Left hindlimb (tissue), 1 donor: ENCODE measurements around the gene SEMA4D.
A peak's percentile ranks its signal among the peaks of the same experiment; 100 is the strongest.

Source experiments
- DNase-seq: peaks from one replicate; pipeline ENCODE4 v3.0.0-alpha.2; 2018

The SEMA4D gene

GRCh38 chr9:89497978-89498851, at the start of gene SEMA4D:
Gene SEMA4D, minus strand, starts transcription at chr9:89498113. Its CDS starts 92,657 bp downstream, at chr9:89405456.
- DNase-seq, result peak; percentile 81

GRCh38 chr9:89547000-89547399, 49.1 kb upstream of the SEMA4D start:
- DNase-seq, result no peak

- no peak for DNase-seq
These were observed 46.4 kb upstream of the SEMA4D start for GRCh38 chr9:89544279-89544661.

GRCh38 chr9:89543621-89544278, 45.8 kb upstream of the SEMA4D start:
- no peak for DNase-seq

- no peak for DNase-seq
These were observed 45.2 kb upstream of the SEMA4D start for GRCh38 chr9:89543111-89543510.

GRCh38 chr9:89542401-89543021, 44.6 kb upstream of the SEMA4D start:
- no peak for DNase-seq

- no peak for DNase-seq
These were observed 43.9 kb upstream of the SEMA4D start for GRCh38 chr9:89541798-89542197.

- DNase-seq, result no peak
These were observed 41.5 kb upstream of the SEMA4D start for GRCh38 chr9:89539374-89539773.

- no peak for DNase-seq
These were observed 41.0 kb upstream of the SEMA4D start for GRCh38 chr9:89538871-89539270.

- DNase-seq, result no peak
These were observed 39.3 kb upstream of the SEMA4D start for GRCh38 chr9:89537166-89537565.

GRCh38 chr9:89536600-89536999, 38.7 kb upstream of the SEMA4D start:
- no peak for DNase-seq

GRCh38 chr9:89536145-89536574, 38.2 kb upstream of the SEMA4D start:
- DNase-seq, result no peak

- DNase-seq, result no peak
These were observed 37.5 kb upstream of the SEMA4D start for GRCh38 chr9:89535461-89535860.

- no peak for DNase-seq
These were observed 36.8 kb upstream of the SEMA4D start for GRCh38 chr9:89534515-89535287.

- DNase-seq, result no peak
These were observed 35.6 kb upstream of the SEMA4D start for GRCh38 chr9:89533411-89534095.

- no peak for DNase-seq
These were observed 35.0 kb upstream of the SEMA4D start for GRCh38 chr9:89532944-89533343.

- DNase-seq, result no peak
These were observed 34.6 kb upstream of the SEMA4D start for GRCh38 chr9:89532478-89532877.

- no peak for DNase-seq
These were observed 33.9 kb upstream of the SEMA4D start for GRCh38 chr9:89531766-89532165.

GRCh38 chr9:89530726-89531125, 32.8 kb upstream of the SEMA4D start:
- no peak for DNase-seq

GRCh38 chr9:89529243-89530035, 31.5 kb upstream of the SEMA4D start:
- DNase-seq, result no peak

GRCh38 chr9:89528540-89528939, 30.6 kb upstream of the SEMA4D start:
- DNase-seq, result no peak

GRCh38 chr9:89528131-89528530, 30.2 kb upstream of the SEMA4D start:
- DNase-seq, result no peak
